ENCODE measurements around the gene FUOM. TPM values are rescaled to one million over a fixed set of nuclear protein-coding genes. Genes with fewer than 3 reads are reported as not detected.

FUOM gene
- polyA plus RNA-seq, 1 donor from 2014 or later = not detected

DNA sequence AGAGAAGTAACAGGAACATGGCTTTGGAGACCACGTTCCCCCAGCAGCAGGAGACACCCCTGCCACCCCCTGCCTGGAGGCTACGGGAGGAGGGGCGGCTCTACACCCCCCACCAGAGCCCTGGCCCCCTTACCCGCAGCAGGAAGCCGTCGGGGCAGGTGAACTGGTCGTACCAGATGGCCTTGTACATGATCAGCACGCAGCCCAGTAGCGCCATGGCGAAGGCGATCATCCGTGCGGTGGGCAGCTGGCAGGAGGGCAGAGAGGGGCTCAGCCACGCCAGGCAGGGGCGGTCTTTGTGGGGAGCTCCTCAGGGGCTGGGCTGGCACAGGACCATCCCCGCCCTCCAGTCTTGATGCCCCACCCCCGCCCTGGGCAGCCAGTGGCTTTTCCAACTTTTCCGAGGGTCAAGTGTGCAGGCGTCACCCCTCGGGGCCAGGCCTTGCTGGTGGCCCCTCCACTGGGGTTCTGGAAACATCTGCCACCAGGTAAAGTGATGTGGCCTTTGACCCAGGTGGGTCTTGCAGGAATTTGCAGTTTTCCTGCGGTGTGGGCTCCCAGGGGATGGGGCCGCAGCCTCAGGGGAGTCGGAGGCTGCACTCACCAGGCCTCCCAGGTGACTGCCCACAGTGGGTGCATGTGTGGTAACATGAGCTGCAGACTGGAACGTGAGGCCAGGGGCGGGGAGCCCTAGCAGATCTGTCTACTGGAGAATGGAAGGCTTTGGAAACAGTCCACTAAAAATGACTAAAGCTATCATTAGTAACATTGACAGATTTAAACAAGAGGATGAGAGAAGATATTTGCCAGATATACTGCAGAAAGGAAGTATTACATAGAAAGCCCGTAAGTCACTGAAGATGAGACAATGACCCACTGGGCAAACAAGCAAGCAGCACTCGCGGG, 30.8 kb downstream of the FUOM start:
- Histone ChIP-seq H4K20me1 (ENCODE audit: insufficient read depth) (no peaks in the 10 kb centered on the region), H3K9ac (ENCODE audit: low read length) (no peak overlapping the region), H2AFZ (ENCODE audit: low read depth, low read length) (no peak overlapping the region), H3K36me3 (ENCODE audit: insufficient read depth, low read length) (no peaks in the 10 kb centered on the region), H3K27me3 (ENCODE audit: insufficient read depth, low read depth, low read length) (peaks cover 25% of the 10 kb centered on the region), H3K4me2 (ENCODE audit: low read length) (no peak overlapping the region), H3K9me3 (ENCODE audit: low read length) (no peaks in the 10 kb centered on the region), H3F3A (ENCODE audit: insufficient read depth, low read length, poor library complexity, severe bottlenecking) (no peaks in the 10 kb centered on the region), H3K9me2 (ENCODE audit: insufficient read depth, low read length) (no peaks in the 10 kb centered on the region), H3K27ac (ENCODE audit: low read length) (no peak overlapping the region), H3K79me2 (replicated peaks; ENCODE audit: insufficient read depth, low read length) (no peaks in the 10 kb centered on the region), H3K4me3 (ENCODE audit: low read length) (no peak overlapping the region)
- no peak for TF ChIP-seq TAF1 (IDR thresholded peaks at IDR 0.05; ENCODE audit: low read depth)
- no peak for TF ChIP-seq CTCF (IDR thresholded peaks at IDR 0.05; ENCODE audit: poor library complexity, severe bottlenecking)
- no peak for TF ChIP-seq SMC3 (conservative IDR thresholded peaks at IDR 0.05; ENCODE audit: poor library complexity)
- TF ChIP-seq, protein P1, sequence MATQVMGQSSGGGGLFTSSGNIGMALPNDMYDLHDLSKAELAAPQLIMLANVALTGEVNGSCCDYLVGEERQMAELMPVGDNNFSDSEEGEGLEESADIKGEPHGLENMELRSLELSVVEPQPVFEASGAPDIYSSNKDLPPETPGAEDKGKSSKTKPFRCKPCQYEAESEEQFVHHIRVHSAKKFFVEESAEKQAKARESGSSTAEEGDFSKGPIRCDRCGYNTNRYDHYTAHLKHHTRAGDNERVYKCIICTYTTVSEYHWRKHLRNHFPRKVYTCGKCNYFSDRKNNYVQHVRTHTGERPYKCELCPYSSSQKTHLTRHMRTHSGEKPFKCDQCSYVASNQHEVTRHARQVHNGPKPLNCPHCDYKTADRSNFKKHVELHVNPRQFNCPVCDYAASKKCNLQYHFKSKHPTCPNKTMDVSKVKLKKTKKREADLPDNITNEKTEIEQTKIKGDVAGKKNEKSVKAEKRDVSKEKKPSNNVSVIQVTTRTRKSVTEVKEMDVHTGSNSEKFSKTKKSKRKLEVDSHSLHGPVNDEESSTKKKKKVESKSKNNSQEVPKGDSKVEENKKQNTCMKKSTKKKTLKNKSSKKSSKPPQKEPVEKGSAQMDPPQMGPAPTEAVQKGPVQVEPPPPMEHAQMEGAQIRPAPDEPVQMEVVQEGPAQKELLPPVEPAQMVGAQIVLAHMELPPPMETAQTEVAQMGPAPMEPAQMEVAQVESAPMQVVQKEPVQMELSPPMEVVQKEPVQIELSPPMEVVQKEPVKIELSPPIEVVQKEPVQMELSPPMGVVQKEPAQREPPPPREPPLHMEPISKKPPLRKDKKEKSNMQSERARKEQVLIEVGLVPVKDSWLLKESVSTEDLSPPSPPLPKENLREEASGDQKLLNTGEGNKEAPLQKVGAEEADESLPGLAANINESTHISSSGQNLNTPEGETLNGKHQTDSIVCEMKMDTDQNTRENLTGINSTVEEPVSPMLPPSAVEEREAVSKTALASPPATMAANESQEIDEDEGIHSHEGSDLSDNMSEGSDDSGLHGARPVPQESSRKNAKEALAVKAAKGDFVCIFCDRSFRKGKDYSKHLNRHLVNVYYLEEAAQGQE (IDR thresholded peaks at IDR 0.05; ENCODE audit: borderline replicate concordance) = no peak
- TF ChIP-seq EP300 (conservative IDR thresholded peaks at IDR 0.05; ENCODE audit: poor library complexity, severe bottlenecking) = no peak
- TF ChIP-seq EZH2 (IDR thresholded peaks at IDR 0.05; ENCODE audit: borderline replicate concordance, insufficient read depth, low read length, poor library complexity, severe bottlenecking) = no peak
- TF ChIP-seq RAD21 (conservative IDR thresholded peaks at IDR 0.05) = no peak
- no peak for TF ChIP-seq MXI1 (conservative IDR thresholded peaks at IDR 0.05; ENCODE audit: poor library complexity, severe bottlenecking)
- no peak for TF ChIP-seq POLR2AphosphoS5 (IDR thresholded peaks at IDR 0.05)

GRCh38 chr10:133326223-133326551, 31.6 kb downstream of the FUOM start:
- no peak overlapping the region for H2AFZ ChIP-seq (ENCODE audit: low read depth, low read length)
- TF ChIP-seq EZH2 (IDR thresholded peaks at IDR 0.05; ENCODE audit: borderline replicate concordance, insufficient read depth, low read length, poor library complexity, severe bottlenecking) (no peak), RAD21 (conservative IDR thresholded peaks at IDR 0.05) (no peak)
- H3K79me2 ChIP-seq (replicated peaks; ENCODE audit: insufficient read depth, low read length) = no peaks in the 10 kb centered on the region
- peak overlapping the region; percentile 58 for H3K4me3 ChIP-seq (ENCODE audit: low read length)
- H3K9me3 ChIP-seq (ENCODE audit: low read length) = no peaks in the 10 kb centered on the region
- no peaks in the 10 kb centered on the region for H3K36me3 ChIP-seq (ENCODE audit: insufficient read depth, low read length)
- no peak overlapping the region for H3K4me2 ChIP-seq (ENCODE audit: low read length)
- H3K27me3 ChIP-seq (ENCODE audit: insufficient read depth, low read depth, low read length) = peaks cover 25% of the 10 kb centered on the region
- H3K9me2 ChIP-seq (ENCODE audit: insufficient read depth, low read length) = no peaks in the 10 kb centered on the region
- H3K9ac ChIP-seq (ENCODE audit: low read length) = peak overlapping the region; percentile 36
- no peaks in the 10 kb centered on the region for H4K20me1 ChIP-seq (ENCODE audit: insufficient read depth)
- H3F3A ChIP-seq (ENCODE audit: insufficient read depth, low read length, poor library complexity, severe bottlenecking) = no peaks in the 10 kb centered on the region
- H3K27ac ChIP-seq (ENCODE audit: low read length) = no peak overlapping the region

Measured in neural cell (in vitro differentiated cells).